Stimulated activated CD4-positive, alpha-beta T cell treated with anti-CD3 and anti-CD28 coated beads, Interleukin-4, amount 100 ng/mL, for 24 hours (primary cell): ENCODE data around the gene TUBD1.
"Not testable (repeated sequence)": the region's sequence is repeated elsewhere in the genome, so short reads cannot be mapped to it uniquely, and the experiment has no call there.

Experiments used
- DNase-seq: peaks from one replicate; pipeline ENCODE4 v3.0.0-alpha.2; 2020

Gene TUBD1

GRCh38 chr17:59892924-59893675 lies at the start of gene TUBD1, which contains the start of gene RPS6KB1:
Gene TUBD1 (minus strand): TSS chr17:59892943. CDS start chr17:59891002, 1,941 bp downstream.
Gene RPS6KB1 (plus strand): TSS chr17:59893121. CDS start chr17:59893185, 64 bp downstream.
- DNase-seq: peak; percentile 98

DNA sequence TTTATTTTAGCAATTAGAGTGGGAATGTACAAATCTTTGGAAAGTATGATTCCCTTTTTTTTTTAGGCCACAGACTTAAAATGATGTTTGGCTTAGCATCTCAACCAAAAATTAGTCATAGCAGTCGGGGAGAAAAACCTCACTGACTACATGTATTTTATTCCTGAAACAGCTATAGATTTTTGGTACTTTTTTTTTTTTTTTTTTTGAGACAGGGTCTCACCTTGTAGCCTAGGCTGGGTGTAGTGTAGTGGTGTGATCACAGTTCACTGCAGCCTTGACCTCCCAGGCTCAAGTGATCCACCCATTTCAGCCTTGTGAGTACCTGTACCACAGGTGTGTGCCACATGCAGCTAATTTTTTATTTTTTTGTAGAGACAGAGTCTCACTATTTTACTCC lies 48.4 kb upstream of the TUBD1 start:
- peak; percentile 17 for DNase-seq

DNA sequence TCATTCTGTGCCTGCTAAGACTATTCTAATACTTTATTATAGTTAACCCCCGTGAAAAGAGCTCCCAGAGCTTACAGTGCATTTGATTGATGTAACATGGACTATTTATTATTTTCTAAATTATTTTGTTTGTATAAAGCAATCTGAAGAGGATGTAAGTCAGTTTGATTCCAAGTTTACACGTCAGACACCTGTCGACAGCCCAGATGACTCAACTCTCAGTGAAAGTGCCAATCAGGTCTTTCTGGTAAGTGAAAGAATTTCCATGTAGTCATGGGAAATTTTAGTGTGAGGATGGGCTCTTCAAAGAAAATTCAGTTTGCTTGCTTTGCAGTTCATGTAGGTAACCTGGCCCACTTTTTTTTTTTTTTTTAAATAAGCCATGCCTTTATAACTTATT lies 48.0 kb upstream of the TUBD1 start:
- peak; percentile 54 for DNase-seq

DNA sequence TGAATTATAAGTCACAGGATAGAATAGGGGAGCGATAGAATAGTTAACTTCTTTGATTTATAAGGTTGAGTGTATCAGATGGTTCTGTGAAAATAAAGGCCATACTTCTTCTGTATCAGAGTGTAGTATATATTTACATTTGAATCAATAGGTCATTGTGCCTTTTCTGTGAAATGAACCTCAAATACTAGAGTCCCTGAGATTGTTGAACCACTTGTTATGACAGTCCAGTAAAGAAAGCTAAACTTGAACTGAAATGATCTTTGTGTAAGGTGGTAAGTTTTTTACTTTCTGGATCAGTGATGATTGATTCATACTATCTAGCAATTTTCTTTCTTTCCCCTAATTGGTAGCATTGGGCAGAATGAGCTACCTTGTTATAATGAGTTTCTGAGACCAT lies 40.6 kb upstream of the TUBD1 start:
- DNase-seq: not testable (repeated sequence)

GRCh38 chr17:59930768-59931167 lies 38.0 kb upstream of the TUBD1 start:
- DNase-seq: not testable (repeated sequence)

DNA sequence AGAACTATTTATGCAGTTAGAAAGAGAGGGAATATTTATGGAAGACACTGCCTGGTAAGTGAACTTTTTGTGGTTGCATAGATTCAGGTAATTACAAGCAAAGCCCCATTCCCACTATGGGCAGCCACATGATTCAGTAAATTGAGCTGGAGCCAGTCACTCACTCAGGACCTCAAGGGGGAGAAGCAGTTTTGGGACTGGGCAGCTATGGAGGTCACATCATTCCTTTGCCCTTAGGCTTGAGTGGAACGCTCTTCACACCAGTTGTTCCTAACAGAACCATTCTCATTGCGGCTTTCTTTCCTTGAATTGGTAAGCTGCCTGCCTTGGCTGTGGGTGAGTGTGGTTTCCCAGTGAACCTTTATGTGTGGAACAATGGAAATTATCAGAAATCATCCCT lies 37.4 kb upstream of the TUBD1 start:
- DNase-seq: not testable (repeated sequence)

DNA sequence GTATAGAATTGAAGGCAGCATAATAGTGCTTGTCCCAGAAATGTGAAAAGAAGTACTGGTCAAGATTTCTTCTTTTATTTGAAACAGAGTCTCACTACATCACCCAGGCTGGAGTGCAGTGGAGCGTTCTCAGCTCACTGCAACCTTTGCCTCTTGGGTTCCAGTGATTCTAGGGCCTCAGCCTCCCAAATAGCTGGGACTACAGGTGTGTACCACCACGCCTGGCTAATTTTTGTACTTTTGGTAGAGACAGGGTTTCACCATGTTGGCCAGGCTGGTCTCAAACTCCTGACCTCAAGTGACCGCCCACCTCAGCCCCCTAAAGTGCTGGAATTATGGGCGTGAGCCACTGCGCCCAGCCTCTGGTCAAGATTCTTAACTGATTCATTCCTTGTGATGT lies 27.9 kb upstream of the TUBD1 start:
- not testable (repeated sequence) for DNase-seq

- no peak for DNase-seq
Observed at GRCh38 chr17:59916446-59916845, 23.7 kb upstream of the TUBD1 start.

DNA sequence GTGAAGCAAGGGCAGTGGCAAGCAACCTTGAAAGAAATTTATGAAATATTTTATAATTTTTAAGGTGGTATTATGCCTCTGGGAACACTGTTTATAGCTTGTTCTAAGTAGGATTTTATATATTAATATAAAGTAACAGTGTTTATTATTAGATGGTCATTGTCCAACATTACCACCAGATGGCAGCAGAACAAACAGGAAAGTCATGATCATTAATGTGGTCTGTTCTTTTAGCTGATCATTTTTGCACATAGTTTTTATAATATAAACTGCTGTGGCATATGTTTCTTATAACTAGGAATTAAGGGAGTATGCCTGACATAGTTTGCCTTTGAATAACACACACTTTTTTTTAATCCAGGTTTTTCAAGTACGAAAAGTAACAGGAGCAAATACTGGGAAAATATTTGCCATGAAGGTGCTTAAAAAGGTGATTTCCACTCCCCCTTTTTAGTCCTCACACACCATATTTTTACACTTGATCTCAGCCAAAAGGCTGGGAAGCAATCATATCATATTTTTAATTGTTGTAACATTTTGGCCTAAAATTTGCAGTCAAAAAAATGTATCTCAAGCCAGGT lies 21.6 kb upstream of the TUBD1 start:
- DNase-seq: peak; percentile 15

DNA sequence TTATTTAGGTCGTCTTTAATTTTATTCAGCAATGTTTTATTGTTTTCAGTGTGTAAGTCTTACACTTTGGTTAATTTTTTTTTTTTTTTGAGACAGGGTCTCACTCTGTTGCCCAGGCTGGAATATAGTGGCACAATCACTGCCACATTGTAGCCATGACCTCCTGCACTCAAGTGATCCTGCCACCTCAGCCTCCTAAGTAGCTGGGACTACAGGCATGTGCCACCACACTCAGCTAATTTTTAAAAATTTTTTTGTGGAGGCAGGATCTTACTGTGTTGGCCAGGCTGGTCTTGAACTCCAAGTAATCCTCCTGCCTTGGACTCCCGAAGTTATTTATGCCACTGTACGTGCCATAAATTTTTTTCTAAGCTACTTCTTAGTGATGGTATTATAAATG lies 14.7 kb upstream of the TUBD1 start:
- no peak for DNase-seq

GRCh38 chr17:59903455-59903854 lies 10.7 kb upstream of the TUBD1 start:
- no peak for DNase-seq

DNA sequence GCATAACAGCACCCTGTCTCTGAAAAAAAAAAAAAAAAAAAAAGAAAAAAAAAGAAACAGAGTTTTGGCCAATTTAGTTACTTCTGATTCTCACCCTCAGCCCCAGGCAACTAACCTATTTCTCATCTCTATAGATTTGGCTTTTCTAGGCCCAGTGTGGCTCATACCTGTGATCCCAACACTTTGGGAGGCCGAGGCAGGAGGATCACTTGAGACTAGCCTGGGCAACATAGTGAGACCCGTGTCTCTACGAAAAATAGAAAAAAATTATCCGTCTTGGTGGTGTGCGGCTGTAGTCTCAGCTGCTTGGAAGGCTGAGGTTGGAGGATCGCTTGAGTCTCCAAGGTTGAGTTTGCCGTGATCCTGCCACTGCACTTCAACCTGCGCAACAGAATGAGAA lies 8.9 kb upstream of the TUBD1 start:
- DNase-seq: no peak

DNA sequence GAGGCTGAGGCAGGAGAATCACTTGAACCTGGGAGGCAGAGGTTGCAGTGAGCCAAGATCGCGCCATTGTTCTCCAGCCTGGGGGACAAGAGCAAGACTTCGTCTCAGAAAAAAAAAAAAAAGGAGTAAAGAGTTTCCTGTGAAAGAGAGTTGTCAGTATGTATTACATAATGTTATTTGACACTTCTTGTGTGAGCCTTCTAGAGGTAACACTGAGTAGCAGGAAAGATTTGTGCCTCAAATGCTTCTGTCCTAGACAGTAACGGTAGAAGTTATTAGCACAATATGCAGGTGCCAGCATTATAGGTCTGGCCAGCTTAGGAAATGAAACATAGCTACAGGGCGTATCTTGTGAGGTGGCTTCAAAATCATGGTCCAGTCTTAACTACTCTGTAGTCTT lies 6.4 kb upstream of the TUBD1 start:
- DNase-seq: no peak

GRCh38 chr17:59897090-59897489 lies 4.3 kb upstream of the TUBD1 start:
- no peak for DNase-seq

DNA sequence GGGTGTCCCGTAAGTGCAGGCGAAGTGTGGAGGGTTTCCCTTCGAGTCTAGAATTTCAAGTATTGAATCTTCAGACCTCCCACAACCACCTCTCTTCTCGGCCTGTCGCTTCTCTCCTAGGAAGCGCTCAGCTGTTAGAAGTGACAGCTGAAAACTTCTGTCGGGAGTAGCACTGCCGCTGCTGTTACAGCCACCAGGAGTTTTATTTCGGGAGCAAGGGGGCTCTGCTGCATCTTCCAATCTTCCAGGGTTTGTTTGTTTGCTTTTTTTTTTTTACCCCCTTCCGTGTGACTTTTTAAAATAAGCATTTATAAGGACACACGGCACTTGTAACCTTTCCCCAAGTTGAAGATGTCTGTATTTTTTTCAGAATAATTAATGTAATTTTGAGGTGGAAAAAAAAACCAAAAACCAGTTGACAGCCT lies 945 bp upstream of the TUBD1 start:
- no peak for DNase-seq

- no peak for DNase-seq
Observed at GRCh38 chr17:59892251-59892923, 356 bp downstream of the TUBD1 start.

GRCh38 chr17:59890720-59891119 lies 2.0 kb downstream of the TUBD1 start:
- no peak for DNase-seq

- DNase-seq: no peak
Observed at GRCh38 chr17:59888145-59888750, 4.5 kb downstream of the TUBD1 start.

- DNase-seq: no peak
Observed at GRCh38 chr17:59884861-59885260, 7.9 kb downstream of the TUBD1 start.

DNA sequence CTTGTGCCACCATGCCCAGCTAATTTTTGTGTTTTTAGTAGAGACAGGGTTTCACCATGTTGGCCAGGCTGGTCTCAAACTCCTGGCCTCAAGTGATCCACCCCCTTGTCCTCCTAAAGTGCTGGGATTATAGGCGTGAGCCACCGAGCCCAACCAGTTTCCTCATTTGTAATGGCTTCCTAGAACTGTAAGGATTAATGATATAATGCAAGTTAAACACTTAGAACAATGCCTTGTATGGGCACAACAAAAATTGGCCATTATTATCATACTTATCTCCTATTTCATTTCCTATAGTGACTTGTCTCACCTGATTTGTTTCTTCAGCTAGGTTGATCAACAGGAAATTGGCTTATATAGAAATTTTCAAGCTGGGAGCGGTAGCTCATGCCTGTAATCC lies 14.1 kb downstream of the TUBD1 start:
- no peak for DNase-seq

- DNase-seq: no peak
Observed at GRCh38 chr17:59877965-59878364, 14.8 kb downstream of the TUBD1 start.

GRCh38 chr17:59876107-59876506 lies 16.6 kb downstream of the TUBD1 start:
- no peak for DNase-seq

DNA sequence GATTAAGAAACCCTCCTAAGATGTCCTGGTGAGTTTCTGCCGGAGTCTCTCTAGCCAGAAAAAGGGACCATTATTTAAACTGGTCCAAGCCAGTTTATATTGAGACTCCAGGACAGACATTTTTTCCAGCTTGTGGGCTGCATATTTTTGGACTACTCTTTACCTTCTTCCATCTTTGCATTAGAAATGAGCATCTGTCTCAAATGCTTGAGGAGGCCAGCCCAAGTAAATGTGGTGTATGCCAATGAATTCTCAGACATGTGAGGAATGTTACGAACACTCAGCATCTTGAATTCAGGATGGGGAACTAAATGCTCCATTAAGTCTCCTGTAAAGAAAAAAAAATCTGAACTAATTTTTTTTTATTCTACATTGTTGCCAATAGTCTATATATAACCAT lies 18.4 kb downstream of the TUBD1 start:
- DNase-seq: no peak

GRCh38 chr17:59873414-59873813 lies 19.3 kb downstream of the TUBD1 start:
- not testable (repeated sequence) for DNase-seq
